Measurements from ENCODE around the gene ASCC2. TPM values are rescaled to one million over a fixed set of nuclear protein-coding genes. Genes with fewer than 3 reads are reported as not detected.

The ASCC2 gene
- total and polyA plus RNA-seq, 5 donors from 2014 or later, result 39.3 to 94.0 (median 42.8) TPM

DNA sequence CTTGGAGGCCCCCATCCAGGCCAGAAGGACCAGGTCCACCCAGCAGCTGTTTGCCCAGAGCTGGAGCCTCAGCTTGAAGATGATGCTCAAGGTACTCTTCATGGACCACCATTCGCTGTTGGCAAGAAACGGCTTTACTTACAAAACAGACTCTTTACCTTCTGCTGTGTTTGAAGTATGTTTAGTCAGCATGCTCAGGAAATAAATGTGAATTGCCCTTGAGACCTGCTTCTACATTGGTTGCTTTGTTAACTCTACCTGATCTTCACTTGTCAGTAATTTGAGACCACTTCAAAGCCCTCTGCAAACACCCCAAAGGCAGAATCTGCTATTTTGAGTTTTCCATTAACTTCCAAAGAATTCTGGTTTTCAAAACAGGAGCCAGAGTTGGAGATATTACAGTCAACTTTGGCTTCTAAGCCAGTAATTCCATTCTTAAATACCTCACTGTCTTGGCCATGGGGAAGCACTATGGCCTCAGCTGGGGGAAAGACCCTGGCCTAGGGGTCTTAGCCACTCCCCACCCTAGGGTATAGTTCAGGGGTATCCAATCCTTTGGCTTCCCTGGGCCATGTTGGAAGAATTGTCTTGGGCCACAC, 68.3 kb downstream of the ASCC2 start:
- H3K4me1 Mint-ChIP-seq, result peaks cover 3 to 44% (median 34%) of the 10 kb centered on the region in 4 donors
- DNase-seq, result no peak
- peaks cover 17% of the 10 kb centered on the region for H3K36me3 Mint-ChIP-seq
- Histone ChIP-seq H3K4me3 (ENCODE audit: low read depth, low read length) (no peak overlapping the region), H3K36me3 (ENCODE audit: control insufficient read depth, insufficient read depth, low read length) (peaks cover 17% of the 10 kb centered on the region), H3K4me1 (ENCODE audit: control insufficient read depth, insufficient read depth, low read length, poor library complexity, severe bottlenecking) (peaks cover 17% of the 10 kb centered on the region), H3K9me3 (ENCODE audit: control insufficient read depth in 2 of 2, low read length in 2 of 2) (no peaks in the 10 kb centered on the region), H3K27ac (ENCODE audit: insufficient read depth, low read length, poor library complexity, severe bottlenecking) (no peak overlapping the region), H3K27me3 (ENCODE audit: control insufficient read depth, insufficient read depth, low read length) (no peaks in the 10 kb centered on the region)
- H3K9me3 Mint-ChIP-seq, result peaks cover 0 to 2% (median 0%) of the 10 kb centered on the region in 7 donors
- H3K27ac Mint-ChIP-seq, result no peak overlapping the region
- H3K27me3 Mint-ChIP-seq, result no peaks in the 10 kb centered on the region
- no peak for ATAC-seq (ENCODE audit: low read depth in 2 of 2)
- peak overlapping the region in 3 of 4 donors; percentile 52 to 99 (median 61) for H3K4me3 Mint-ChIP-seq

DNA sequence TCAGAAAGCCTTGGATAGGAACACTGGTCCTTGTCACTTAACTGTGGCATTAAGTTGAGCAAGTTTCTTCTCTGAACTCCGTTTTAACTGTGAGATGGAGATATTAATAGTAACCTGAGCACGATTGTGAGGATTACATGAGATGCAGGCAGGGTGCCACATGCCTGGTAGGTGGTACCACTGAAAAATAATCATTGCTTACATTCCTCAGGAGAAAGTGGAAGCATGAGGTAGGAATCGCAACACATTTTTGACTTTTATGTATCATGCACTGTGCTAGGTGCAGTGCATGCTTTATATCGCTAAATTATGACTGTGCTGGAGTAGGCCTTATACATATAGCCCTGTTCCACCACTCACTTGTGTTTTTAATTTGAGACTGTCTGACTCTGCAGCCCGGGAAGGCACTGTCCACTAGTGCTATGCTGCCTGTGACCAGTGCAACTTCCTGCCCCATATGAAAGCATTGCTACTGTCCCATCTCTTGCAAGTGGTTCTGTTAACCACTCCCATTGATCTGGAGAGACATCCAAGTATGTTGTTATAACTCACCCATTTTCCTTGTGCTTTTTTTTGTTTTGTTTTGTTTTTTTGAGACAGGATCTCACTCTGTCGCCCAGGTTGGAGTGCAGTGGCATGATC, 69.9 kb downstream of the ASCC2 start:
- no peaks in the 10 kb centered on the region for H3K27me3 ChIP-seq (ENCODE audit: control insufficient read depth, insufficient read depth, low read length)
- no peaks in the 10 kb centered on the region for H3K9me3 ChIP-seq (ENCODE audit: control insufficient read depth in 2 of 2, low read length in 2 of 2)
- Mint-ChIP-seq H3K36me3 (peaks cover 17% of the 10 kb centered on the region), H3K4me1 (peaks cover 3 to 51% (median 35%) of the 10 kb centered on the region in 4 donors), H3K4me3 (peak overlapping the region; percentile 95 to 99 (median 99)), H3K27me3 (no peaks in the 10 kb centered on the region), H3K27ac (peak overlapping the region in 2 of 3 donors; percentile 96 to 99), H3K9me3 (peaks cover 0 to 2% (median 0%) of the 10 kb centered on the region in 7 donors)
- no peak for DNase-seq
- peak overlapping the region; percentile 86 for H3K27ac ChIP-seq (ENCODE audit: insufficient read depth, low read length, poor library complexity, severe bottlenecking)
- peaks cover 17% of the 10 kb centered on the region for H3K36me3 ChIP-seq (ENCODE audit: control insufficient read depth, insufficient read depth, low read length)
- peaks cover 17% of the 10 kb centered on the region for H3K4me1 ChIP-seq (ENCODE audit: control insufficient read depth, insufficient read depth, low read length, poor library complexity, severe bottlenecking)
- peak overlapping the region; percentile 95 for H3K4me3 ChIP-seq (ENCODE audit: low read depth, low read length)
- ATAC-seq (ENCODE audit: low read depth in 2 of 2), result no peak

DNA sequence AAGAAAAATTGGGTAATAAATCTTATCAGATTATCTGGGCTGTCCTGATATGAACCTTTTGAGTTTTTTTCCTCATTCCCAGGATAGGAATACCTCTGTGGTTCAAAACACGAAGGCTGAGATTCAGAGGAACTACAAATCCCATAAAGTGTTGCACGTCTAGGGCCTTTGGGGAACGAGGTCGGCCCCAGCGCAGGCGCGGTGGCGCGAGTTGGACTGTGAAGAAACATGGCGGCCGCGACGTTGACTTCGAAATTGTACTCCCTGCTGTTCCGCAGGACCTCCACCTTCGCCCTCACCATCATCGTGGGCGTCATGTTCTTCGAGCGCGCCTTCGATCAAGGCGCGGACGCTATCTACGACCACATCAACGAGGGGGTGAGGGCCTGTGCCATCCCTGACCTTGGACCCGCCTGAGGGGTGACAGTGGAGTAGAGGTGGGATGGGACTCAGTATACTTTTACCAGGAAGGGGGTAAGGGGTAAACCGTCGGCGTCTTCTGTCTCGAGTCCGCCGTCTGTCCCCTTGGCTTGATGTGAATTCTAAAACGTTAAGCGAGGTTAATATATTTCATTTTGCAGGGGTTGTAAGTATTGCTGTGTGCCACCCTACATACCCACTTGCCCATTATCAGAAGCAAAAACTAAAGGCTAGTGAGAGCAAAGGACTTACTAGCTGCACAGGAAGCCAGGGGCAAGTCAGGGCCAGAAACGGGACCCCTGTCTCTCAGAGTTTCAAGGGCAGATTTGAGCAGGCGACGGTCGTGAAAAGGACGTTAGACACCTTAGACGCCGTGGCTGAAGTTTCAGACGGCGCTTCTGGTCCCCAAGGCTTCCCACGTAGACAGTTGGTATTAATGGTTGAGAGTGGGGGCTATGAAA, 70.7 kb downstream of the ASCC2 start, which contains the start of gene UQCR10:
TSS of gene UQCR10 (plus strand) at position 199 of the 881 bp plus-strand sequence. CDS start at position 229, 30 bp downstream.
- peaks cover 3 to 51% (median 35%) of the 10 kb centered on the region in 4 donors for H3K4me1 Mint-ChIP-seq
- ATAC-seq (ENCODE audit: low read depth in 2 of 2), result peak; percentile 76 to 80
- H3K27me3 ChIP-seq (ENCODE audit: control insufficient read depth, insufficient read depth, low read length), result no peaks in the 10 kb centered on the region
- peak within 1 kb of the TSS; percentile 95 to 99 (median 99) for H3K4me3 Mint-ChIP-seq
- peak; percentile 91 to 95 (median 94) for DNase-seq
- H3K27ac Mint-ChIP-seq, result peak within 1 kb of the TSS; percentile 96 to 99 (median 99)
- no peaks in the 10 kb centered on the region for H3K27me3 Mint-ChIP-seq
- H3K9me3 Mint-ChIP-seq, result peaks cover 0 to 2% (median 0%) of the 10 kb centered on the region in 7 donors
- H3K36me3 ChIP-seq (ENCODE audit: control insufficient read depth, insufficient read depth, low read length), result peaks cover 17% of the 10 kb centered on the region
- H3K27ac ChIP-seq (ENCODE audit: insufficient read depth, low read length, poor library complexity, severe bottlenecking), result peak within 1 kb of the TSS; percentile 86
- peaks cover 16% of the 10 kb centered on the region for H3K36me3 Mint-ChIP-seq
- H3K4me3 ChIP-seq (ENCODE audit: low read depth, low read length), result peak within 1 kb of the TSS; percentile 95
- no peaks in the 10 kb centered on the region for H3K9me3 ChIP-seq (ENCODE audit: control insufficient read depth in 2 of 2, low read length in 2 of 2)
- peaks cover 17% of the 10 kb centered on the region for H3K4me1 ChIP-seq (ENCODE audit: control insufficient read depth, insufficient read depth, low read length, poor library complexity, severe bottlenecking)

DNA sequence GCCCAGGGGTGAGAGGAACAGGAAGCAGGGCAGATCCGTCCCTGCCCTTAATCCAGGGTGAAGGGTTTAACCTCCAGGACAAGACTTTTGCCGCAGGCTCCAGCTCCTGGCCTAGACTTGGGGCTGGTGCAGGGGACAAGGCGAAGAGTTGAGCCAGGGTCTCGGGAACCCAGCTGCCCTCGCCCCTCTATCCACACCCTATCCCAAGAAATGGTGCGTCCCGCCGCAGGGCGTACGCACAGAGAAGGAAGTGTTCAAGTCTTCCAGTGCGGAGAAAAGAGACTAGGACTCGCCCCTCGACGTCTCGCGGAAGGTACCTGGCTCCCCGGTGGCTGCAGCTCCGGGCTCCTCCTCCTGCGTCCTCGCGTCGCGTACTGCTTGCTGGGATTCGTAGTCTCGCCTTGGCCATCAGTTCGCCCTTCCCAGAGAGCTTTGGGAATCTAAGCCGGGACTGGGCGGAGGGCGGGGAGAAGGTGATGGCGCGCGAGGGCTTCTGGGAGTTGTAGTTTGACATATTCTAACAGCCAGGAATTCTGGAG, 71.4 kb downstream of the ASCC2 start, which contains the start of gene ZMAT5:
TSS of gene ZMAT5 (minus strand) at position 376 of the 539 bp plus-strand sequence. CDS start 18,463 bp downstream, outside the sequence.
- H3K4me1 Mint-ChIP-seq, result peaks cover 3 to 51% (median 33%) of the 10 kb centered on the region in 4 donors
- H3K27me3 Mint-ChIP-seq, result no peaks in the 10 kb centered on the region
- Histone ChIP-seq H3K27ac (ENCODE audit: insufficient read depth, low read length, poor library complexity, severe bottlenecking) (peak within 1 kb of the TSS; percentile 86), H3K4me3 (ENCODE audit: low read depth, low read length) (peak within 1 kb of the TSS; percentile 95), H3K27me3 (ENCODE audit: control insufficient read depth, insufficient read depth, low read length) (no peaks in the 10 kb centered on the region), H3K4me1 (ENCODE audit: control insufficient read depth, insufficient read depth, low read length, poor library complexity, severe bottlenecking) (peaks cover 17% of the 10 kb centered on the region), H3K36me3 (ENCODE audit: control insufficient read depth, insufficient read depth, low read length) (peaks cover 17% of the 10 kb centered on the region), H3K9me3 (ENCODE audit: control insufficient read depth in 2 of 2, low read length in 2 of 2) (no peaks in the 10 kb centered on the region)
- peaks cover 12% of the 10 kb centered on the region for H3K36me3 Mint-ChIP-seq
- peak; percentile 89 to 98 (median 95) for DNase-seq
- H3K4me3 Mint-ChIP-seq, result peak within 1 kb of the TSS; percentile 95 to 99 (median 99)
- peak within 1 kb of the TSS; percentile 96 to 99 (median 99) for H3K27ac Mint-ChIP-seq
- ATAC-seq (ENCODE audit: low read depth in 2 of 2), result peak; percentile 97
- peaks cover 0 to 2% (median 0%) of the 10 kb centered on the region in 7 donors for H3K9me3 Mint-ChIP-seq

DNA sequence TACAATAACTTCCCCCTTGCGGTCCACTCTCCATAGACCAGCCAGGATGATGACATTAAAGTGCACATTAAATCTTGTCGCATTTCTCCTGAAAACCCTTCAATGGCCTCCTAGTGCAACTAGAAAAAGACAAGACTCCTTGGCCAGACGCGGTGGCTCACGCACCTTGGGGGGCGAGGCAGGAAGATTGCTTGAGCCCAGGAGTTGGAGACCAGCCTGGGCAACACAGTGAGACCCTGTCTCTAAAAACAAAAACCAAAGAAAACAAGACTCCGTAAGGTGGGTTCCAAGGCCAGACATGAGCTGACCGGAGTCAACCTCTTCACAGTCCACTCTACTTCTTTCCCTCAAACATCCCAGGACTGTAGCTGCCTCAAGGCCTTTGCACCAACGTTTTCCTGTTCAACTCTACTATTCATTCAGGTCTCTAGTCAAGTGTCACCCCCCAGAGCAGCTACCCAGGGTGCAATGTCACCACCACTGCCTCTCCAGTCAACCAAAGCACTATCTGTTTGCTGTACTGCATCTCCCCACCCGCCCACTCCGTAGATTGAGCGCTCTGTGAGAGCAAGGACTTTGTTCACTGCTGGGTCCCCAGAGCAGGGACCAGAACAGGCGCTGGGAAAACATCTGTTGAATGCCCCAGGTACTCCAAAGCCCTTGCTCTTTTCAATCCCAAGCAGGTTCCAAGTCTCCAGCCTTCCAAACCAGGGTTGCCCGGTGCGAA, 72.0 kb downstream of the ASCC2 start:
- Histone ChIP-seq H3K36me3 (ENCODE audit: control insufficient read depth, insufficient read depth, low read length) (peaks cover 14% of the 10 kb centered on the region), H3K9me3 (ENCODE audit: control insufficient read depth in 2 of 2, low read length in 2 of 2) (no peaks in the 10 kb centered on the region), H3K27me3 (ENCODE audit: control insufficient read depth, insufficient read depth, low read length) (no peaks in the 10 kb centered on the region), H3K4me1 (ENCODE audit: control insufficient read depth, insufficient read depth, low read length, poor library complexity, severe bottlenecking) (peaks cover 17% of the 10 kb centered on the region), H3K4me3 (ENCODE audit: low read depth, low read length) (peak overlapping the region; percentile 95), H3K27ac (ENCODE audit: insufficient read depth, low read length, poor library complexity, severe bottlenecking) (peak overlapping the region; percentile 86)
- Mint-ChIP-seq H3K27ac (peak overlapping the region; percentile 96 to 99 (median 99)), H3K9me3 (peaks cover 0 to 2% (median 0%) of the 10 kb centered on the region in 7 donors), H3K4me1 (peaks cover 3 to 51% (median 33%) of the 10 kb centered on the region in 4 donors), H3K4me3 (peak overlapping the region; percentile 95 to 99 (median 99)), H3K36me3 (peaks cover 12% of the 10 kb centered on the region), H3K27me3 (no peaks in the 10 kb centered on the region)
- ATAC-seq (ENCODE audit: low read depth in 2 of 2), result no peak
- DNase-seq, result peak in 1 of 3 donors; percentile 46

DNA sequence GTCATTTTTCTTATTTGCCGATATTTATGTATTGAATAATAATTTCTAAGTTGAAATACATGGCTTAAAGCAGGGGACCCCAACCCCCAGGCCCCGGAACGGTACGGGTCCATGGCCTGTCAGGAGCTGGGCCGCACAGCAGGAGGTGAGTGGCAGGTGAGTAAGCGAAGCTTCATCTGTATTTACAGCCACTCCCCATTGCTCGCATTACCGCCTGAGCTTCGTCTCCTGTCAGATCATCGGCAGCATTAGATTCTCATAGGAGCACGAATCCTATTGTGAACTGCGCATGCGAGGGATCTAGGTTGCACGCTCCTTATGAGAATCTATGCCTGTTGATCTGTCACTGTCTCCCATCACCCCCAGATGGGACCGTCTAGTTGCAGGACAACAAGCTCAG, 75.8 kb downstream of the ASCC2 start:
- H3K4me1 ChIP-seq (ENCODE audit: control insufficient read depth, insufficient read depth, low read length, poor library complexity, severe bottlenecking), result peaks cover 6% of the 10 kb centered on the region
- Mint-ChIP-seq H3K27ac (no peak overlapping the region), H3K4me3 (no peak overlapping the region), H3K4me1 (peaks cover 7 to 36% (median 18%) of the 10 kb centered on the region in 4 donors), H3K36me3 (no peaks in the 10 kb centered on the region), H3K9me3 (peaks cover 0 to 2% (median 0%) of the 10 kb centered on the region in 7 donors), H3K27me3 (no peaks in the 10 kb centered on the region)
- ATAC-seq (ENCODE audit: low read depth in 2 of 2), result no peak
- DNase-seq, result no peak
- no peaks in the 10 kb centered on the region for H3K9me3 ChIP-seq (ENCODE audit: control insufficient read depth in 2 of 2, low read length in 2 of 2)
- no peaks in the 10 kb centered on the region for H3K27me3 ChIP-seq (ENCODE audit: control insufficient read depth, insufficient read depth, low read length)
- H3K27ac ChIP-seq (ENCODE audit: insufficient read depth, low read length, poor library complexity, severe bottlenecking), result no peak overlapping the region
- H3K4me3 ChIP-seq (ENCODE audit: low read depth, low read length), result no peak overlapping the region
- no peaks in the 10 kb centered on the region for H3K36me3 ChIP-seq (ENCODE audit: control insufficient read depth, insufficient read depth, low read length)

All from CD4-positive, CD25-positive, alpha-beta regulatory T cell (primary cell).